Activated T-helper 17 cell treated with anti-CD3 and anti-CD28 coated beads, Interleukin-2, amount 50 U/mL, for 72 hours (primary cell): ENCODE measurements around the gene INPP5A. TPM values are rescaled to one million over a fixed set of nuclear protein-coding genes. Genes with fewer than 3 reads are reported as not detected.

Experiments used
- ATAC-seq: fragments of 150-1000 bp; cut with Tn5 transposase; replicated peaks from 2 replicates; pipeline ENCODE4 v1.10.0; 2021; ENCODE audit warnings: mild to moderate bottlenecking, moderate library complexity
- H3K27ac Mint-ChIP-seq: one replicate; pipeline ENCODE4 v1.8.0; 2022; ENCODE audit warnings: mixed read lengths
- H3K27me3 Mint-ChIP-seq: one replicate; pipeline ENCODE4 v1.8.0; 2022; ENCODE audit warnings: mixed read lengths
- H3K36me3 Mint-ChIP-seq: one replicate; pipeline ENCODE4 v1.8.0; 2022; ENCODE audit warnings: low read depth, mild to moderate bottlenecking, mixed read lengths
- H3K4me1 Mint-ChIP-seq: one replicate; pipeline ENCODE4 v1.8.0; 2022; ENCODE audit warnings: mixed read lengths
- H3K4me3 Mint-ChIP-seq: one replicate; pipeline ENCODE4 v1.8.0; 2022; ENCODE audit warnings: mild to moderate bottlenecking, mixed read lengths
- H3K9me3 Mint-ChIP-seq: one replicate; pipeline ENCODE4 v1.8.0; 2022; ENCODE audit warnings: mixed read lengths
- total RNA-seq, 2 donors: library from RNA; stranded (reverse); gene quantifications; one replicate each; pipeline ENCODE4 v1.2.3, GENCODE V29; 2022

Gene INPP5A
- total RNA-seq, 2 donors from 2014 or later, result 4.3 to 5.6 TPM

DNA sequence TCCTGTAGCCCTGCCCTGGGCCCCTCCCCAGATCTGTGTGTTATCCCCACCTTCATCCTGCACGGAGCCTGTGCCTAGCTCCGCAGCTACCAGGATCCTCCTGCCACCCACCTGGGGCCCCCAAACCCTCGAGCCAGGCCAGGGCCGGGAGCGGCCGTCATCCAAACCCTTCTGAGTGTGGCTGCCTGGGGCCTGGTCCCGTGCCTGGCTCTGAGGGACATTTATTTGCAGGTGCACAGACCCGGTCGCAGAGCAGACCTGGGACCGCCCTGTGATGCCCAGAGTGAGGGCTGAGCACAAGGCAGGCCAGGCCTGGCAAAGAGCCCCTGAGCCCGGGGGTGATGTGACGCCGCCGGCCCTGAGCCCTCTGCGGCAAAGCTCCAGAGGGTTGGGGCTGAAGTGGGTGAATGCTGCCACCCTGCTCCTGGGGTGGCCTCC is 27.4 kb upstream of the INPP5A start:
- Mint-ChIP-seq H3K36me3 (no peaks in the 10 kb centered on the region), H3K27ac (no peak overlapping the region), H3K27me3 (peaks cover 6% of the 10 kb centered on the region), H3K4me1 (no peaks in the 10 kb centered on the region), H3K4me3 (no peak overlapping the region), H3K9me3 (no peaks in the 10 kb centered on the region)
- ATAC-seq, result no peak

DNA sequence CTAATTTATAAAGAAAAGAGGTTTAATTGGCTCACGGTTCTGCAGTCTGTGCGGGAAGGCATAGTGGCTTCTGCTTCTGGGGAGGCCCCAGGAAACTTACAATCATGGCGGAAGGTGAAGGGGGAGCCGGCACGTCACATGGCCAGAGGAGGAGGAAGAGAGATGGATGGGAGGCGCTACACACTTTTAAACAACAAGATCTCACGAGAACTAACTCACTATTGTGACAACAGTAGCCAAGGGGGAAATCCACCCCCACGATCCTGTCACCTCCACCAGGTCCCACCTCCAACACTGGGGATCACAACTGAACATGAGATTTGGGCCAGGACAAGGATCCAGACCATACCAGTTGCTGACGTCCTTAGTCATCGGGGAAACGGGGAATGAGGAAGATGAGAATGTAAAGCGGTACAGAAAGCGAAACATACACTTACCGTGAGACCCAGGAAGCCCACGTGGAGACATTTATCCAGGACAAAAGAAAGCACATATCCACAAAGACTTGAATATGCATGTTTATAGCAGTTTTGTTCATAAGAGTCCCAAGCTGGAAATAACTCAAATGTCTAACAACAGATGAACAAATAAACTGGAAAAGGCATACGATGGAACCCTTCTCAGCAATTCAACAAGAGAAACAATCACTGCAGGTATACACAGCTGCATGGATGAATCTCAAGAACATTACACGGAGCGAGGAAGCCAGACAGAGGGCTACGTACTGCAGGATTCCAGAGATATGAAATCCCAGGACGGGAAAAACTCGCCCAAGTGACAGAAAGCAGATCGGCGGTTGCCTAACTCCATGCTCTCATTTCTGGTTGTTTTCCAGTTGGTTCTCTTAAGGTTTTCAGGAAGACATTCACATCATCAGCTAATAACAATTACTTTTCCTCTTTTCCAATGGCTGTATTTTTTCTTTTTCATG is 26.2 kb upstream of the INPP5A start:
- H3K27me3 Mint-ChIP-seq, result peaks cover 6% of the 10 kb centered on the region
- H3K36me3 Mint-ChIP-seq, result no peaks in the 10 kb centered on the region
- no peak for ATAC-seq
- H3K27ac Mint-ChIP-seq, result no peak overlapping the region
- H3K4me3 Mint-ChIP-seq, result no peak overlapping the region
- no peaks in the 10 kb centered on the region for H3K9me3 Mint-ChIP-seq
- no peaks in the 10 kb centered on the region for H3K4me1 Mint-ChIP-seq

DNA sequence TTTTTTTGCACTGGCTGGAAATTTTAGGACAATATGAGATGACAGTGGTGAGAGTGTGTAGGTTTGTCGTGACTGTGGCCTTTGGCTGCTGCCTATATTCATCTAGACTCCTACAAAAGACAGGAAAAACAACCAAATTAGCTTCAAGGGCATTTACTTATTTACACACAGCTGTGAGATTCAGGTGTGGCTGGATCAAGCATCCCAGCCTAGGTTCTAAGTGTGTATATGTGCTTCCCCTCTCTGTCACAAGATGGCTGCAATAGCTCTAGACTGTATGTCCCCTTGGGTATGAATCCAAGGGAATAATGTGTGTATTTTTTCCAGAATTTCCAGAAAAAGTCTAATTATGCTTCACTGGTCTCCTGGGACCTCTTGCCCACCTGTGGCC is 25.5 kb upstream of the INPP5A start:
- Mint-ChIP-seq H3K27ac (no peak overlapping the region), H3K27me3 (peaks cover 6% of the 10 kb centered on the region), H3K4me3 (no peak overlapping the region), H3K4me1 (no peaks in the 10 kb centered on the region), H3K36me3 (no peaks in the 10 kb centered on the region), H3K9me3 (no peaks in the 10 kb centered on the region)
- no peak for ATAC-seq

DNA sequence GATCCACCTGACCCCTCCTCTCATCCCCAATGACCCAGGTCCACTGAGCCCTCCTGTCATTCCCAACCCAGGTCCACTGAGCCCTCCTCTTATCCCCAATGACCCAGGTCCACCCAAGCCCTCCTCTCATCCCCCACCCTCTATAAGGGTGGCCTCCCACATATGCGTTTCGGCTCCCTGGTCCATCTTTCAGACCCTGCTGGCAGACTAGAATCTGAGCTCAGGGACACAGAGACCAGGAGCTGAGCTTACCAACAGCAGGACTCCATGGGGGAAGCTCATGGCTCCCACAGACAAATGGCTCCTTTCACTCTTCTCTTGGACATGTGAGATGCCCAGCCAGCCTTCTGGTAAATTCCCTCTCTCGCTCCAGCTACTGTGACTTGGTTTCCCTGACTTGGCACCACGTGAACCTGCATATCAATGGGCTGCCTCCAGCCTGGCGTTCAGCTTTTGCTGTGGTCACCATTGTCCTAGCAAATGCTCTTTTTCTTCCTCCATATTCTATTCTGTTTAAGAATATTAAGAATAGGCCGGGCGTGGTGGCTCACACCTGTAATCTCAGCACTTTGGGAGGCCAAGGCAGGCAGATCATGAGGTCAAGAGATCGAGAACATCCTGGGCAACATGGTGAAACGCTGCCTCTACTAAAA is 24.8 kb upstream of the INPP5A start:
- no peaks in the 10 kb centered on the region for H3K4me1 Mint-ChIP-seq
- H3K4me3 Mint-ChIP-seq, result no peak overlapping the region
- H3K36me3 Mint-ChIP-seq, result no peaks in the 10 kb centered on the region
- no peak overlapping the region for H3K27ac Mint-ChIP-seq
- ATAC-seq, result no peak
- H3K27me3 Mint-ChIP-seq, result peaks cover 6% of the 10 kb centered on the region
- H3K9me3 Mint-ChIP-seq, result no peaks in the 10 kb centered on the region

DNA sequence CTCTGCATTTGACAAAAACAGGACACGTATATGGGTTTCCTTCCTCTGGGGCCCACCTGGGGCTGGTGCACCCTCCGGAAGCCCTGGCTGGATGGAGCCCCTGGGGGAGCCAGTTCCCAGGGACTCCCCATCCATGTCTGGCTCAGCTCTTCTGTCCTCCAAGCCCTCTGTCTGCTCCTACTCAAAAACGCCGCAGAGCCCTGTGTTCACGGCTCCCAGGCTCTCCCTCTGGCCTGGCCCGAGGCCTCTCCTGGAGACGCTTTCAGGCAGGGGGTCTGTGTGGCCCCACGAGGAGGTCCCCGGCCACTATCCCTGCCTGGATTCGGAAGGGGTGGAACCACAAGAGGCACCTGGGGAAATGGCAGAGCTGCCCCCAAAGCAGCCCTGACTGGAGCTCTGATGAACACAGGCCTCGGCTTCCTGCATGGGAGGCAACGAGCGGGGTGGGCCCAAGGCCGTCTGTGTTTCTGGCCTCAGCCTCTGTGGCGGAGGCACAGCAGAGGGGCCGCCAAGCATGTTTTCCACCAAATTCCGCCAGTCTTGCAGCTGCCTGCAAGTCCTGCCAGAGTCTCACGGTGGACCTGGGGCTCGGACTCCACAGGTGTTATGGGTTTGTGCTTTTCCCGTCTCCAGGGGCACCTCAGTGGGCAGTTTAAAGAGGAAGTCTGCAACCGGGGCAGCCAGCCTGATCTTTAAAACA is 22.6 kb upstream of the INPP5A start:
- no peak for ATAC-seq
- H3K27ac Mint-ChIP-seq, result no peak overlapping the region
- no peaks in the 10 kb centered on the region for H3K9me3 Mint-ChIP-seq
- H3K4me3 Mint-ChIP-seq, result no peak overlapping the region
- H3K36me3 Mint-ChIP-seq, result no peaks in the 10 kb centered on the region
- H3K27me3 Mint-ChIP-seq, result peaks cover 6% of the 10 kb centered on the region
- H3K4me1 Mint-ChIP-seq, result no peaks in the 10 kb centered on the region

DNA sequence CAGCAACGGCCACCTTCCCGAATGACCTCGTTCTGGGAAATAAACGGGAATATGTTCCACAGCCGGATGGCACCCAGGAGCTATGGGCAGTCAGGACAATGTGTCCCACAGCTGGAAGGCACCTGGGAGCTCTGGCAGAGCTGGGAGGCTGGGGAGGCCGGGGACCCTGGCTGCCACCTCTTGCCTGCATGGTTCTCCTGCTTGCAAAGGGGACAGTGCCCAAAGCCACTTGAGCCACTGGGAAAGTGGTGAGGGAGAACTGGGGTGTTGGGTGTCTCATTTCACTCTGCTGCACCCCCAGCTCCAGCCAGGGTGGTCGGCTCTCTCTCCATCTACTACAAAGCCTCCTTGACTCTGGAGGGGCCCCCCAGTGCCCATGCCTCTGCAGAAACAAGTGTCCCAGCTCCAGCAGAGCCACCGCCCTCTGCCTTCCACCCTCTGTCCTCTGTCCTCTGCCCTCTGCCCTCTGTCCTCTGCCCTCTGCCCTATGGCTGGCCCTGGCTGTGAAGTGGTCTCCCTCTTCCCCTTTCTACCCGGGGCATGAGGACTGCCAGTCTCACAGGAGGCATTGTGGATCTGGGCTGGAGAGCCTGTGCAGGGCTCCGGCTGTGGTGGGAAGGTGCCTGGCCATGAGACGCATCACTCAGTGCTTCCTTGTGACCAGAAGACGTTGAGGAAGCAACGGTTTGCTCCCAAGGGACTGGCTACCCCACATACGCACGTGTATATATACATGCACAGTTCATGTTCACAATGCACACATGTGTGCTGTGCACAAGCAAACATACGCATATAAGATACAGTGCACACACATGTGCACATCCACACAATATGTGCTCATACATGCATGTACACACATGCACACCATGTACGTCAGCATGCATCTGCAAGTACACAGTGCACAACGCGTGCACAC is 21.5 kb upstream of the INPP5A start:
- H3K27ac Mint-ChIP-seq, result no peak overlapping the region
- no peaks in the 10 kb centered on the region for H3K9me3 Mint-ChIP-seq
- H3K4me1 Mint-ChIP-seq, result no peaks in the 10 kb centered on the region
- ATAC-seq, result no peak
- H3K36me3 Mint-ChIP-seq, result no peaks in the 10 kb centered on the region
- H3K27me3 Mint-ChIP-seq, result peaks cover 6% of the 10 kb centered on the region
- H3K4me3 Mint-ChIP-seq, result no peak overlapping the region

DNA sequence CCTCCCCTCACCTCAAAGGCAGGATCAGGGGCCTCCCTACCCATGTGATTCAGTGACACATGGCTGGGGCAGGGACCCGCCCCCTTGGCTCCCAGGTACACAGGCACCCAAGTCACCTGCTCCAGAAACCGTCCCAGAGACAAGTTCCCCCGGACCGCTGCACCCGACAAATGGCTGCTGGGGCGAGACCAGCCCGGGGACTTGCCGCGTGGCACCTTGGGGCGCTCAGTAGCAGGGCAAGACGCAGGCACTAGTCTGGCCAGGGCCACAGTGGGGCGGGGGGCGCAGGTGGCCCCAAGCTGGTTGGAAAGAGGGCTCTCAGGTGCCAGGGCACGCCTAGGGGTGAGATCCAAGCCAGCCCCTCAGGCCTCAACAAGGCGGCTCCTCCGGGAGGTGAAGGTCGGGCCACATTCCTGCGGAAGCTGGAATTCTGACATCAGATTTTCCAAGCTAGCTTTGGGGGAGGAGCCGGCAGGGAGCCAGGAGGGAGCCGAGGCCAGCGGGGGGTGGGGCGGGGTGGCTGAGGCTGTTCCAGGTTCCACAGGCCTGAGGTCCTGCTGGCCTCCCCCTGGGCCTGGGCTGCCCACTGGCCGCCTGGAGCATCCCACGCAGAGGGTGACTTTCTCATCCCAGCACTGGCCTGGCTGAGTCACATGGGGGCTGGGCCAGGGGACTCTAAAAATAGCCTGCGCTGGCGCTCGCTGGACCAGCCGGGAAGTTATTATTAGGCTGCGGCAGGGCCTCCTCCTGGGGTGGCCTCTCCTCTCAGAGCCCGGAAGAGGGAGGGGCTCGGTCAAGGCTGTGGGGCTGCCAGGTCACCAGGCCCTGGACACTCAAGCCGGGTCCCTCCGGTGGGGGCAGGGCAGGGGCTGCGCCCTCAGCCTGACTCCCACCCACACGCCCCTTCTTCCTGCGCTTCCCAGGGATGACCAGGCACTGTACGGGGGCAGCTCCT is 20.5 kb upstream of the INPP5A start:
- Mint-ChIP-seq H3K27me3 (peaks cover 6% of the 10 kb centered on the region), H3K27ac (no peak overlapping the region), H3K36me3 (no peaks in the 10 kb centered on the region), H3K4me3 (no peak overlapping the region), H3K9me3 (no peaks in the 10 kb centered on the region), H3K4me1 (no peaks in the 10 kb centered on the region)
- no peak for ATAC-seq

DNA sequence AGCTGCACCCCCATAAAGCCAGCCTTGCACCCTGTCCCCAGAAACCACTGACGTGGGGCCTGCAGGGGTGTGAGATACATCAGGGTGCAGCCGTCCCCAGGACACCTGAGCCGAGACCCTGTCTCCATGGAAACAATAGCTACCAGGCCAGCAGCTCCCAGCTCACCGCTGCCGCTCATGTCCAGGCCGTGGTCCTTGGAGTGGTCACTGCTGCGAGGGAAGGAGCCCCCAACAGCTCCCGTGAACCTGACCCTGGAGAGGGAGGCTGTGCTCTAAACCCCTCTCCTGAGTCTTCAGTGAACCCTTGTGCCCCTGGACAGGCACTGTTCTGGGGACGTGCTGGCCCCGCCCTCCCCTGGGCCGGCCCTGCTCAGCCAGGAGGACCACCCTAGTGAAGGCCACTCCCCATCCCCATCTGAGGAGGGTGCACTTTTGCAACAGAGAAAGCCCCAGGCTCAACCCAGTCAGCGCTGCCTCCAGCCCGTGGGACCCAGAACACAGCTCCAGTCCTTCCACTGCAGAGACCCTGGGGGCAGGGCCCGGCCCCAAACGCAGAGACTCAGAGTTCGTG is 19.6 kb upstream of the INPP5A start:
- H3K4me1 Mint-ChIP-seq, result no peaks in the 10 kb centered on the region
- H3K9me3 Mint-ChIP-seq, result no peaks in the 10 kb centered on the region
- ATAC-seq, result no peak
- H3K36me3 Mint-ChIP-seq, result no peaks in the 10 kb centered on the region
- H3K4me3 Mint-ChIP-seq, result no peak overlapping the region
- H3K27ac Mint-ChIP-seq, result no peak overlapping the region
- H3K27me3 Mint-ChIP-seq, result peaks cover under 1% of the 10 kb centered on the region

DNA sequence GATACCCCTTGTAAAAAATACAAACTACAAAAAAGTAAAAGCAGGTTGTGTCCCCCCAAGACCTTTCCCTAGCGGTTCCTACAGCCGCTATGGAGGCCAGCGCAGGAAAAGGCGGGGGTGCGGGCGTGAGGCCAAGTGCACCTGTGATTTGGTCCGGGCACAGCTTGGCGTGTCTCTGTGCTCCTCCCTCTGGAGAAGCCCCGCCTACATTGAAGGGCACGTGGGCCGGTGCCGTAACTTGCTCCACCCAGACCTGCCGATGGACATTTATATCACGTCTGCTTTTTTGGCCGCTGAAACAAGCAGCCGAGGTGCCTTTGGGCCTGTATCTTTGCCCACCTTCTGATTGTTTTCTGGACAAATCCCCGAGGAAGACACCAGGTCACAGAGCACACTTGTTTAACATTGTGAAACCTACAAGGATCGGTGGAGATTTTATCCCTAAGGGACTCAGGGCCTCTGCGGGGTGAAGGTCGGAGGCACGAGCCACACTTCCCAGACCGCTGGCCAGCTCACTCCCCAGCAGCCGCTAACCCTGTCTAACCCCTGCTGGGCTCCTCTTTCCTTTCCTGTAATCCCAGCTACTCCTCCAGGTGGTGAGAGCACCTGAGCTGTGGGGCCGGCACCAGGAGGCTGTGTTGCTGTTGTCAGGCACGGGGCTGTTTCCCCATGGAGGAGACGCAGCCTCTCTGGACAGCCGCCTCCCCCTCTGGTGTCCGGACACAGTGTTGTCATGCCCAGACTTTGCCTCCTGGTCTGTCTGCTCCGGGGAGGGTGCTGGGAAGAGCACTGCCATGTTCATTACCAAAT is 18.8 kb upstream of the INPP5A start:
- Mint-ChIP-seq H3K27ac (no peak overlapping the region), H3K4me3 (peak overlapping the region; percentile 31), H3K27me3 (no peaks in the 10 kb centered on the region), H3K36me3 (no peaks in the 10 kb centered on the region), H3K9me3 (no peaks in the 10 kb centered on the region), H3K4me1 (no peaks in the 10 kb centered on the region)
- peak; percentile 40 for ATAC-seq

DNA sequence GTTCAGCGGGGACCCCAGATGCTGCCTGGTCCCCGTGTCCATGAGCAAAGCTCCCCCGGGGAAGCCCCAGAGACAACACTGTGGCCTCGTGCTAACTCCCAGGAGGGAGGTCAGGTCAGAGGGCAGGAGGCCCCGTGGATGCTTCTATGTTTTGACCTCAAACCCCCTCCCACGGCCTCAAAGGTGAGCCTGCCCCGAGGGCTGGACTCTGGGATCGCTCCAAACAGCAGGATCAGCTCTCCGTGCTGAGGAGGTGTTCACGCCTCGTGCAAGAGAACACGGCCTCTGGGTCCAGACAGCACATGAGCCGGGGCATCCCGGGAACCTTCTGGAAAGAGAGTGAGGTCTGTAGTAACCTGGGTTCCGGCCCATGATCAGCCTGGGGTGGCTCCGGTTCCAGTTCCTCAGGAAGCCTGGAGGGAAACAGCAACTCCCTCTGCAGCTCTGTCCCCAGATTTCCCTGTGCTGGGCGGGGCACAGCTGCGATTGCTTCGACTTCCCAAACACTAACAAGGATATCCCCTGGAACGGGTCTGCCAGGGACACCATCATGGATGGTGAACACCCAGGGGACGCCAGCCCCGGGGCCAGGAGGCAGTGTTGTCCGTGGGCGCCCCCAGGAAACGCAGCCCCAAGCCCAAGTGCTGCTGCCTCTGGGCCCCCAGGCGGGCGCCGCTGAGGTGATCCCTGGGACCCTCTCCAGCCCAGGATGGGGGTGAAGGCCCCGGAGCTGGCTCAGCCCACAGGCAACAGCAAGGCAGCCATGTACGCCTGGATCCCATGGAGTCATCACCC is 18.0 kb upstream of the INPP5A start:
- no peaks in the 10 kb centered on the region for H3K36me3 Mint-ChIP-seq

DNA sequence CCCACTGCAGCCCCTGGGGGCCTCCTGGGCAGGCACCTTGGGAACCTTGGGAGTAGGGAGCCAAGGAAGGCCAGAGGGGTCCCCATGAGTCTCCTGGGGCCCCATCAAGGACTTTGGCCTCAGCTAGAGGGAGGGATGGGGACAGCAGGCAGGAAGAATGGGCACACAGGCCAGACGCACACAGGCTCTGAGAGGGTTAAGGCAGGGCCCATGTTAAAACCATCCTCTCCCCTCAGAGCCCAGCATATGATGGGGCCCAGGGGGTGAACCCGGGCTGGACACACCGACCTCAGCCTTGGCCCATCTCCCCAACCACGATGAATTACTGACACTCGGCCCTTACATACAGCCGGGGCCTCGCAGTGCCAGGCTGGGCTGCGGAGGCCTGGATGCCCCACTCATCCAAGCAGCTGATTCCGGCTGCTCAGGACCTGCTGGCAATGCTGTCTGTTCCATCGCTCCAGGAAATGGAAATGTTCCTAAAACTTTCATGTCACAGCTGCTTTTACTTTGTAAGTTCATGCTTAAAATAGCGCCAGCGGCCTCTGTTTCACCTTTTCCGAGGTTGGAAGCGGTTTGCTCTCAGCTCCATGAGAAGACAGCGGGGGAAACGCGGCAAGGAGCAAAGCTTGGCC is 17.3 kb upstream of the INPP5A start:
- ATAC-seq, result no peak
- Mint-ChIP-seq H3K36me3 (no peaks in the 10 kb centered on the region), H3K27ac (no peak overlapping the region), H3K4me1 (no peaks in the 10 kb centered on the region), H3K9me3 (no peaks in the 10 kb centered on the region), H3K27me3 (peaks cover 4% of the 10 kb centered on the region), H3K4me3 (no peak overlapping the region)

More for the DNA sequence above, 18.0 kb upstream of the INPP5A start:
- no peak for ATAC-seq
- Mint-ChIP-seq H3K9me3 (no peaks in the 10 kb centered on the region), H3K27ac (no peak overlapping the region), H3K27me3 (peaks cover 4% of the 10 kb centered on the region), H3K4me3 (no peak overlapping the region), H3K4me1 (no peaks in the 10 kb centered on the region)
